ENCODE results near the gene GAREM1.

Gene GAREM1

GRCh38 chr18:32373505-32373904, 97.2 kb downstream of the GAREM1 start:
- no peak for TF ChIP-seq CTCF (IDR thresholded peaks at IDR 0.05; ENCODE audit: low read depth, low read length, missing control alignments)
- H3K4me3 ChIP-seq (ENCODE audit: low read depth, low read length): no peak overlapping the region

GRCh38 chr18:32372381-32373061, 98.2 kb downstream of the GAREM1 start:
- no peak for TF ChIP-seq CTCF (IDR thresholded peaks at IDR 0.05; ENCODE audit: low read depth, low read length, missing control alignments)
- H3K4me3 ChIP-seq (ENCODE audit: low read depth, low read length): no peak overlapping the region
- no peak for DNase-seq (ENCODE audit: low read depth)

More at GRCh38 chr18:32373505-32373904, 97.2 kb downstream of the GAREM1 start:
- no peak for DNase-seq (ENCODE audit: low read depth)

- H3K4me3 ChIP-seq (ENCODE audit: low read depth, low read length): no peak overlapping the region
- no peak for TF ChIP-seq CTCF (IDR thresholded peaks at IDR 0.05; ENCODE audit: low read depth, low read length, missing control alignments)
- DNase-seq (ENCODE audit: low read depth): no peak
Observed at GRCh38 chr18:32372047-32372380, 98.7 kb downstream of the GAREM1 start.

GRCh38 chr18:32371384-32371783, 99.3 kb downstream of the GAREM1 start:
- DNase-seq (ENCODE audit: low read depth): no peak
- TF ChIP-seq CTCF (IDR thresholded peaks at IDR 0.05; ENCODE audit: low read depth, low read length, missing control alignments): no peak
- H3K4me3 ChIP-seq (ENCODE audit: low read depth, low read length): no peak overlapping the region

GRCh38 chr18:32368991-32369390, 101.7 kb downstream of the GAREM1 start:
- TF ChIP-seq CTCF (IDR thresholded peaks at IDR 0.05; ENCODE audit: low read depth, low read length, missing control alignments): no peak
- DNase-seq (ENCODE audit: low read depth): no peak
- H3K4me3 ChIP-seq (ENCODE audit: low read depth, low read length): no peak overlapping the region

- no peak for DNase-seq (ENCODE audit: low read depth)
- no peak overlapping the region for H3K4me3 ChIP-seq (ENCODE audit: low read depth, low read length)
- no peak for TF ChIP-seq CTCF (IDR thresholded peaks at IDR 0.05; ENCODE audit: low read depth, low read length, missing control alignments)
Observed at GRCh38 chr18:32368170-32368569, 102.5 kb downstream of the GAREM1 start.

Data from GM12864 (cell line).